CD1c-positive myeloid dendritic cell (primary cell): ENCODE measurements around the gene CYSRT1.

ENCODE experiments used
- DNase-seq: peaks from one replicate; pipeline ENCODE4 v3.0.0-alpha.2; 2016; ENCODE audit errors: extremely low spot score

Gene CYSRT1

DNA sequence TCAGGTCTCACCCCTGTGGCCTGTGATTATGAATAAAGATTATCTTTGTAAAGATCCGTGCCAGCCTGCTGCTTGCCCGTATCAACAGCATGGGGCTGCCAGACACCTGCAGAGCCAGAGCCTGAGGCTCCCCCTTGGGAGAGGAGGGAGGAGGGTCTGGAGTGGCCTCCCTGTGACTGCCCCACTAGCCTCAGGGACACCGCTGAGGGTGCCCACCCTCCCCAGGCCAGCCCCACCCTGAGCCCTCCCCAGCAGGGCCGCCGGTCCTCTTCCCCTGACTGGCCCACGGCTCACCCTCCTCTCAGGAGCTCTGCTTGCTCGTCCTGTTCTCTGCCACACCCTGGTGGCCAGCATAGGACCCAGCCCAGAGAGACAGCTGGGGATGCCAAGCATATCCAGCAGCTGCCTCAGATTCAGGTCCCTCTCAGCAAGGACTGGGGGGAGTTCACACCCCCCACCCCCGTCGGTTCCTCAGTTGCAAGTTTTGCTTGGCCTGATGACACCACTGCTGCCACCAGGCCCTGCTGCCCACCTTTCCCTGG lies 34.6 kb upstream of the CYSRT1 start:
- no peak for DNase-seq

DNA sequence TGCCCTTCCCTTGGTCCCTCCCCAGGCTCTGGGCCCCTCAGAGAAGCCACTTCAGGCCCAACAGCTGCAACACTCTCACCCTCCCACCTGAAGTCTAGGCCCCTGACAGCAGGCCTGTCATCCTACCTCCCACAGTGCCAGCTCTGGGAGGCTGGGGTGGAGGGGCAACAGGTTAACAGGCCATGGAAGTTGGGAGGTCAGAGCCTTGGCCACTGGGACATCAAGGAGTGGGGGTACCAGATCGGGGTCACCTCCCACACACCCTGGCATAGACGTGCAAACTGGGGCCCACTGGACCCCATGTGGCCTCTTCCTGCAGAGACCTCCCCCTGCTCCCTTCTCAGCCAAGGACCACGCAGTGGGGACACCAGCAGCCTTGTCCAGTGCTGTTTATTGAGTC lies 33.7 kb upstream of the CYSRT1 start:
- no peak for DNase-seq

DNA sequence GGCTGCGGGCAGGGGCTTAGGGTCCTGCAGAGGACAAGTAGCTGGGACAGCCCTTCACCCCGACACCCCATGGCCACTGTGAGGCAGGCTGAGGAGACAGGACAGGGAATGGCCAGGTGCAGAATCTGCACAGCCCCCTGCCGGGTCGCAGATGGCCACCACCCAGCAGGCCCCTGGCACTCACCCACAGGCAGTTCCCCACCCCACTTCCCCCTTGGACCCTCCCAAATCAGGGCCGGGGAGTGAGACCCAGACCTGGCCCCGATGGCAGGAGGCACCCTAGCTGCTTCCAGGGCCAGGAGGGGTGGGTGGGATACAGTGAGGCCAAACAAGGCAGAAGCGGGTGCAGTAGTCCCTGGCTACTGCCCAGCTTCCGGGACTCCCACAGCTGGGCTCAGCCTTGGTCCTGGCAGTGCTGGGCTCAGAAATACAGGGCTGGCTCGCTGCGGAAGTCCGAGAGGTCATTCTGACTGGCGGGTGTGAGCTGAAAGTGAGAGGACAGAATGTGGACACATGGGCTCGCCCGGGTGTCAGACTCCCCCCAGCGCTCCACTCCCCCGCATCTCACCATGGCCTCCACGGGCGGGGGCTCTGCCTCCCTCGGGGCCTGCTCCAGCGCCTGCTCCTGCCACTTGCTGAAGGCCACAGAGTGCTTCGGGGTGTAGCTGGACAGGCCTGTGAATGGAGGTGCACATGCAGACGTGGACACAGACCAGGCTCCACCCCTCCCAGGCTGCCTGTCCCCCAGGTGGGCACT lies 33.1 kb upstream of the CYSRT1 start:
- no peak for DNase-seq

DNA sequence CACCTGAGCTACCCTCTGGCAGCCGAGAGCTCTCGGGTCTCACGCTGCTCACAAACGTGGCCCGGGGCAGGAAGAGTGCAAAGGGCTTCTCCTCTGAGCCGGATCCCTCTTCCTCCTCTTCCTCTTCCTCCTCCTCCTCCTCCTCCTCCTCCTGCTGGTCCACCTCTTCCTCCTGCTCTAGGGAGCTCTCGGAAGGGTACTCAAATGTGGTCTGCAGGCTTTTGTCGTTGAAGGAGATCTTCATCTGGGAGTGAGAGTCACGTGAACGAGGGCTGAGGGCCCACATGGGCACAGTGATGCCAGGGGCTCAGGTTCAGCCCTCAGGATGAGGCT lies 32.6 kb upstream of the CYSRT1 start:
- no peak for DNase-seq

DNA sequence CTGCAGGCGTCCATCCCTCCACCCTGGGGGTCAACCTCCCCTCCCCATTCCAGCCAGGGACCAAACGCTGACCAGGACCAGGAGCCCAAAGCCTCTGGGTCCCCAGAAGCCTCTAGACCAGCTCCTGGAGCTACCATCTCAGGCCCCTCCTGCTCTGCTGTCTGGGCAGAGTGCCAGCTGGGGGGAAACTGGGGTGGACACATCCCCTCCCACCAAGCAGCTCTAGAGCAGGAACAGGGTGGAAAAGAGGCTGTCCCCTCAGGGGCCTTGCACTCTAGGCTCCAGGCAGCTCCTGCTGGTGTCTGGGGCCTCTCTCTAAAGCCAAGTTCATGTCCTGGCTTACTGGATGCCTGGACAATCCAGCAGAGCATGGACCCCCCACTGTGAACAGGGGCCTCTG lies 32.1 kb upstream of the CYSRT1 start:
- DNase-seq: no peak

DNA sequence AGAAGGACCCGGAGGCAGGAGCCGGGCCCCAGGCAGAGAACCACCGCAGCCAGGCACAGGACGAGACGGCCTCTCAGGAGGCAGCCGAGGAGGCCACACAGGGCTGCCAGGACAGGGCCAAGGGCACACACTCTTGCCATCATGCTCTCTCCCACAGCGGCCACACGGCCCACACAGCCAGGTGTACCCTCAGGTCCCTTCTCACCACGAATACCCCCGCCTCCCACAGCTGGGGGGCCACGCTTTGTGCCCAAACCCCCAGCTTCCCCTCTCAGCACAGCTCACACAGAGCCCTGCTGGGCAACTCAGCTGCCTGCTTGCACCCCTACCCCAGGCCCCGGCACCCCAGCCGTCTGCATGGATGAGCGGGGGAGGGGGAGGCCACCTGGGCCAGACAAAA lies 31.2 kb upstream of the CYSRT1 start:
- no peak for DNase-seq

DNA sequence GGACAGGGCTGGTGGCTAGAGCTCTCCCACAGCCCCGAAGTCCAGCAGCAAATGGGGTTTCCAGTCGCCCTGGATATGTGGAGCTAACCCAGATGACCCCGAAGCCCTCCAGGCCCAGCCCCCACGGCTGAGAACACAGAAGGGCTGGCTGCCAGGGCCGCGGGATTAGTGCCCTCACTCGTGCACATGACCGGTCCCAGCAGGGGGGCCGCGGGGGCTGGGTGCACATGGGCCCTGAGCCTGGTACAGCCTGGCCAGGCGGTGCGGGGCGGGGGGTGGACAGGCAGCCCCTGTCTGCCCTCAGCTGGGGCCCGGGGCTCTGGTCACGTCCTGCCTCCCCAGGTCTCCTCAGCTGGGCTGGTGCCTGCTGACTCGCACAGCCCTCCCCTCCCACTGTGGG lies 30.6 kb upstream of the CYSRT1 start:
- DNase-seq: no peak

DNA sequence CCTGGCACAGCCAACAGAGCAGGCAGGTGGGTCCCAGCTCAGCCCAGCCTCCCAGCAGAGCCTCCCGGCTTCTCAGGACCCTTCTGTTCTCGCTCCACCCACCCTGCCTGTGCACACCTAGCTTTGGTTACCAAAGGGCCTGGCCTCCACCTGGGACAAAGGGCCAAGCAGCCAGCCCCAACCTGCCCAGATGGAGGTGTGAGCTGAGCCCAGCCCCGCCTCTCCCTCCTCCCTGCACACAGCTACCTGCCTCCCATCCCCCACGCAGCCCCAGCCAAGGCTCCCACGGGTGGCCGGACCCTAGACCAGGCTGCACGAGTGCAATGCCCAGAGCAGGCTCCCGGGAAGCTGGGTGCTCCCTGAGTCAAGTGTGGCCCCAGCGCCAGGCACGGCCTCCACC lies 30.1 kb upstream of the CYSRT1 start:
- DNase-seq: no peak

DNA sequence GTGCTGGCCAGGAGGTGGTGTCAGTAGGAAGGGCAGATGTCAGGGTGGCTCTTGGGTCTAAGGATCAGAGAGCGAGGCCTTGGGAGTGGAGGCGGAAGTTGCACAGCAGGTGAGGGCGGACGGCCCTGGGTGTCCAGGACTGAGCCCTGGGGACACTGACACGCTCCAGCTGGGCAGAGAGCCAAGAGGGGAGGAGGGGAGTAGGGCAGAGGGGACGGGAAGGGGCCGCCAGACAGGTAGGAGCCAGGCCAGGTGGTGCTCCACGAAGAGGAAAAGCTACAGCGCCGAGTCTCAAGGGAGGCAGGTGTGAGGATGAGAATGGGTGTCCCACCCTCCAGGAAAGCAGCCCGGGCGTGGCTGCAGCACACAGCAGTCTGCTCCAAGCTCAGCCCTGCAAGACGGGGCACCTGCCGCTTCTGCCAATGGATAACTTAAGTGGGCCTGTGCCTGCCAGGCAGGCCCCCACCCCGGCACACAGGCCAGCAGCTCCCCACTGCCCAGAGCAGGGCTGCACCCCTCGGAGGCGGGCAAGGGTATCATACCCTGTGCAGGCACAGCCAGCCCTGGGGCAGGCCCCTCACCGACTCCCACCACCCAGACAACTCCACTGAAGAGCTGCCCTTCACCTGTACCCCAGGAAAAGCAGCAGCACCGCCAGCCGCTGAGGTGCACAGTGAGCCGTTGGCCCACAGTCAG lies 29.3 kb upstream of the CYSRT1 start:
- DNase-seq: no peak

DNA sequence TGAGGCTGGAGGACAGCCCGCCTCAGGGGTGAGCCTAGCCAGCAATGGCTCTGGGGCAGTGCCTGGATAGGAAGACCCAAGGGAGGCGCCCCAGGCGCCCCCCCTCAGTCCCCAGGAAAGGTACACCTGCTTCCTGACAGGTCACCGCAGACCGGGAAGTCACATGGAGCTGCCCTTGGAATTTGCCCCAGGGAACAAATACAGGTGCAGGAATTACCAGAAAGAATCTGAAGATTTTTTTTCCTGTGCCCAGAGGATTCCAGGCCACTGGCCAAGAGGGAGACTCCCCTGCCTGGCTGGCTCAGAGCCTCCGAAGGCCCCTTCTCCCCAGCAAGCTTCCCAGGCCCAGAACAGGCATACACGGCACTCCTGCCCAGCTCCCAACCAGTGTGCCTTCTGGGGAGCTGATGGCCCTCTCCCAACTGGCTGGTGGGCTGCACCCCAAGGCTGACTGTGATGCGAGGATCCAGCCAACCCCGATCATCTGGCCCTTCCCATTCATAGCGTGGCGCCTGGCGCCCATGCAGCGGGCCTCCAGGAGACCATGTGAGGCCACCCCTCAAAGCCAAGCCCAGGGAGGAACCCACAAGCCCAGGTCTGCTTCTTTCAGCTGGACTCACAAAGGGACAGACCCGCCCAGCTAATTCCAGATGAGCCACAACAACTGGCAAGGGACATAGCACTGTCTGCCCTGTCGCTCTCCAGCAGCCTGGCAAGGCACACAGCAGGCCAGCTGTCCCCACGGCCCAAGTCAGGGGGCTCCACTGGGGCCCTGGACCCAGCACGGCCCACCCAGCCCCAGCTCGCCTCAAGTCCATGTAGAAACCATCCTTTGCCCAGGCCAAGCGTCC lies 26.7 kb upstream of the CYSRT1 start:
- DNase-seq: no peak

DNA sequence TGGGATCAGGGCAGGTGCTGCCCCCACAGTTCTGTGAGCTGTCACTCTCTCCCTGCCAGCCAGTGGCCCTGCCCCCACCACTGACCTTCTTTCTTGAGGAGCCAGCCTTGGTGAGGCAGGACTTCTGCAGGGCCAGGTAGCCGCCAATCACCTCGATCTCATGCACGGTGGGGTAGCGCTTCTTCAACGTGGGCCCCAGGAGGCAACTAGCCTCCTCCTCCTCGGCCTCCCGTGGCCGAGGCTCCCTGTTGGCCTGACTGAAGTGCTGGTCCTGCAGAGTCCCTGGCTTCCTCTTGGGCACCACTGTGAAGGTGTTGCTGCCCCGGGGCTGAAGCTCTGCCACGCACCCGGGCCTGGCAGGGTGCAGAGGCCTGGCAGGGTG lies 26.1 kb upstream of the CYSRT1 start:
- no peak for DNase-seq

DNA sequence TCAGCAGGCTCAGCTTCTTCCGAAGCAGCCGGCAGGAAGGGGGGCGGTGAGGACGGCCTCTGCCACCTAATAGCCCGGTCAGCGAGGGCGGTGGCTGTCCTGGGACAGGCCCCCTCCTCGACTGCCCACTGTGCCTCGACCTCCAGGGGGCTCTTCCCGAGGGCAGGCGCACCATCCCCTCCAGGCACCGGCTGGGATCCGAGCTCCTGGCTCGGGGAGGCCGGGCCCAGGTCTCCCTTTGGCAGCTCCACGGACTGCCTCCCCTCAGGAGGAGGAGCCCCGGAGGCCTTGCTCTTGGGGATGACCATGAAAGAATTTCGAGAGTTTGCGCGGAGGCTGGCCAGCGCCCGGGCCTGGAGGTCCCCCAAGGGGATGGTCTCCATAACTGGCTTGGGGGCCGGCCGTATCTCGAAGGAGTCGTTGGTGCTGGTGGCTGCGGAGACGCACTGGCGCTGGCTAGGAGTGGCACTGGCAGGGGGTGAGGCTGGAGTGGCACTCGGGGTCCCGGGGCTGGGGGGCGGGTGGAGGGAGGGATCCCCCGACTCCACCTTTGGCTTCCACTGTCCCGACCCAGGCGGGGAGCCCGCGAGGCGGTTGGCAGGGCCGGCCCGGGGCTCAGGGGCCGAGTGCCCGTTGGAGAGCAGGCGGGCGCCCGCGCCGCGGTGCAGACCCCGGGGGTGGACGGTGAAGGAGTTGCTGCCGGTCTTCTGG lies 25.4 kb upstream of the CYSRT1 start:
- no peak for DNase-seq

DNA sequence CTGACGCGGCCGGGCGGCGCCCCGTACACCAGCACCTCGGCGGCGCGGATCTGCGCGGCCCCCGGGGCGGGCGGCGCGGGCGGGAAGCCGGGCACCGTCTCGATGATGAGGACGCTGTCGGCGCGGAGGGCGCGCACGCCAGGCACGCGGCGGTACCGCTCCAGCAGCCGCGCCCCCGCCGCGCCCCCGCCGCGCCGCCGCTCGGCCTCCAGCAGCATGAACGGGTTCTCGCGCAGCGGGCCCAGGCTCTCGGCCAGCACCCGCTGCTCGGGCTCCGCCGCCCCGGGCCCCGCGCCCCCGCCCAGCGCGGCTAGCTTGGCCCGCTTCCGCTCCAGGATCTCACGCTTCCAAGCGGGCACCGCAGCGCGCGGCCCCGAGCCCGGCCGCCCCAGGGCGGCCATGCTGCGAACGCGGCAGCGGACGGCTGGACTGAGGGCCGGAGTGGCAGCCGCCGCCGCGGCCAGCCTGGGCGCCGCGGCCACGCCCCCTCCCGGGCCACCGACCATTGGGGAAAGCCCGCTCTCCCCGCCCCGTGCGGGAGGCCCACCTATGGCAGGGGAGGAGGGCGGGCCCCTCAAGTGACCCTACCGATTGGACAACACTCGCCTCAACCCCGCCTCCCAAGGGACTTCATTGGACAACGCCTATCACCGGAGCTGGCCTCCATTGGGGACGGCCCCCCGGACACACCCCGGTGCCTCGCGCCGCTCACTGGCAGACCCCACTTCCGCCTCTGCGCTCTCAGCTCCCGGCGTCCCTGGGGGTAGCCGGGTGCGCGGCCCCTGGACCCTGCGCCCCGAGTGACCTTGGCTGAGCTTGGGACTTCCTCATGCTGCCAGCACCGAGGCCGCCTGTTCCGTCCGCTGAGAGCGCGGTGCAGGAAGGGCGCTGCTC lies 24.4 kb upstream of the CYSRT1 start, which contains the start of gene TPRN:
TSS of gene TPRN (minus strand) at position 431 of the 894 bp plus-strand sequence. CDS start at position 401, 30 bp downstream.
- DNase-seq: peak; percentile 99

DNA sequence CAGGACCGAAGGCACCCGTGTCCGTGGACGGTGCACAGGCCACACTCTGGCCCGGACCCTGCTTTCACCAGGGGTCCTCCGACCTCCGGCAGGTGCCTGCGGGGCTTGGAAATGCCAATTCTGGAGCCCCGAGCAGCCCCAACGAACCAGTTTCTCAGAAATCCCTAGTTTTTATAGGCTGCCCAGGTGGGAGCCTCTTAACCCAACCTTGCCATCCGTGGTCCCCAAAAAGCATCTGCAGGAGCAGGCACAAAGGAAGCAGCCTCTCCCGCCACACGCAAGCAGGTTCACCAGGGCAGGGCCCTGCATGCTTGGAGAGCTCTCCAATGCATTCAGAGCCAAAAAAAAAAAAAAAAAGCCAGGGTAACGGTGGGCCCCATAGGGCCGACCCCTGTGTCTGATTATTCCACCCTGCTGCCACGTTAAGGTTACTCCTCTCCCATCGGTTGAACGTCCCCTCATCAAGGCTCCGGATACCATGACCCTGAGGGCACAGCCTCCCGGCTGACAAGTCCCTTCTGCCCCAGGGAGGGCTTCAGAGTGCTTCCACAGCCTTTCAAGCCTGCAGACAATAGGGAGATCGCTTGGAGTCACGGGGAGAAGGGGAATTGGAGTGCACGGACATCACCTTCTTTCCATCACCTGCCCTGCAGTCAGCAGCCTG lies 23.6 kb upstream of the CYSRT1 start:
- no peak for DNase-seq

DNA sequence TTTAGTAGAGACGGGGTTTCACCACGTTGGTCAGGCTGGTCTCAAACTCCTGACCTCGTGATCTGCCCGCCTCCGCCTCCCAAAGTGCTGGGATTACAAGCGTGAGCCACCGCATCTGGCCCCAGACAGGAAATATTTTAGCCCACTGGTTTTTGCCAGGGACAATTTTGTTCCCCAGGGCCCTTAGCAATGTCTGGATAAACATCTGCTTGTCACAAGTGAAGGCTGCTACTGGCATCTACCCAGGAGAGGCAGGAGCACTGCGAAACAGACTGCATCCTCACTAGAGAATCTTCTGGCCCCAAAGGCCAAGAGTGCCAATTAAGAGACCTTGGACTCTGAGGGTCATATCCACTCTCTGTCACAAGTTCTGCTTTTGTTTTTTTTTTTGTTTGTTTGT lies 22.0 kb upstream of the CYSRT1 start:
- DNase-seq: no peak

DNA sequence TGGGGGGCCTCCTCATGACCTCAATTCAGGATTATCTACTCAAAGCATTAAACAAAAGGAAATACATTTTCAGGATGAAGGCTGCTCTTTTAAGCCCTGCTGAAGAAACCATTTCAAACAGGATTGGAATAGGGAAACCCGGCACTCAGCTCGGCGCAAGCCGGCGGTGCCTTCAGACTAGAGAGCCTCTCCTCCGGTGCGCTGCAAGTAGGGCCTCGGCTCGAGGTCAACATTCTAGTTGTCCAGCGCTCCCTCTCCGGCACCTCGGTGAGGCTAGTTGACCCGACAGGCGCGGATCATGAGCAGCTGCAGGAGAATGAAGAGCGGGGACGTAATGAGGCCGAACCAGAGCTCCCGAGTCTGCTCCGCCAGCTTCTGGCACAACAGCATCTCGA lies 20.2 kb upstream of the CYSRT1 start:
- DNase-seq: no peak

DNA sequence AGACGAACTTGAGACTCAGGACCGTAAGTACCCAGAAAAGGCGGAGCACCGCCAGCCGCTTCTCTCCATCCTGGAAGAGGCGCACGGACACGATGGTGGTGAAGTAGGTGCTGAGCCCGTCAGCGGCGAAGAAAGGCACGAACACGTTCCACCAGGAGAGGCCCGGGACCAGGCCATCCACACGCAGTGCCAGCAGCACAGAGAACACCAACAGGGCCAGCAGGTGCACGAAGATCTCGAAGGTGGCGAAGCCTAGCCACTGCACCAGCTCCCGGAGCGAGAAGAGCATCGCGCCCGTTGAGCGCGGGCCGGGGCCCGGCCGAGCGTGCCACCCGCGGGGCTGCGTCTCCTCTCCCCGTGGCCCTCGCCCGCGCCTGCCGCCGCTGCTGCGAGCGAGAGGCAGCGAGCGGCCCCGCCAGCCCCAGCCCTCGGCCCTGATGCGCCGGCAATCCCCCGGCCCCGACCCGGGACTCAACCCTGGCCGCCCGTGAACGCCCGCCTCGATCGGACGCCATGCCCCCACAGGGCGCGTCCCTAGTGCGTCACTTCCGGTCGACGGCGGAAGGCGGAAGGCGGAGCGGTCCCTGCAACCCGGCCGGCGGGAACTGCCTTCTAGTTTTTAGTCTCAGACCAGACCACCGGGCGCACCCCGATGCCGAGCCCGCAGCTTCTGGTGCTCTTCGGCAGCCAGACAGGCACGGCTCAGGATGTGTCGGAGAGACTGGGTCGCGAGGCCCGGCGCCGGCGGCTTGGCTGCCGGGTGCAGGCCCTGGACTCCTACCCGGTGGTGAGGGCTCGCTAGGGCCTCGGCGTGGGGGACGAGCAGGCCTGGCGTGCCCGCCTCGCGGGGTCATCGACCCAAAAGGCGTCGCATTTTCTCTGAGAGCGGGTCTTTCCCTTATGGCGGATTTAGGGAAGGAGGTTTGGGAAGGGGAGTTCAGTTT lies 19.6 kb upstream of the CYSRT1 start, which contains the start of the genes NDOR1 and TMEM203:
TSS of gene NDOR1 (plus strand) at position 575 of the 944 bp plus-strand sequence. CDS start at position 653, 78 bp downstream.
TSS of gene TMEM203 (minus strand) at position 523 of the 944 bp plus-strand sequence. CDS start at position 289, 234 bp downstream.
- DNase-seq: peak; percentile 96

DNA sequence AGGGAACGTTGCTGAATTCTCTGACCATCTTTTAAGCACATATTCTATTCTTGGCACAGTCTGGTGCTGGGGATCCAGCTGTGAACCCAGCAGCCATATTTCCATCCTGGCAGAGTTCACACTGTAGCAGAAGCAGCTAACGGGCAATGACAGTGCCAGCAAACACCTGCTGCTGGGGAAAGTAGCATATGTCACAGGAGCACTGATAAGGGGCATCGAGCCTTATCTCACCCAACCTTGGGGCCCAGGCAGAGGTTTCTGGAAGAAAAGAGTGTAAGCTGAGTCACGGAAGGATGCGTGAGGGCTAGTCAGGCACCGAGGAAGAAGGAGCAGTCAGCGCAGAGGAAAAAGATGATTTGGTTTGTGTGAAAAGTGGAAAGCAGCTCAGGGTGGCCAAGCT lies 18.4 kb upstream of the CYSRT1 start:
- no peak for DNase-seq

DNA sequence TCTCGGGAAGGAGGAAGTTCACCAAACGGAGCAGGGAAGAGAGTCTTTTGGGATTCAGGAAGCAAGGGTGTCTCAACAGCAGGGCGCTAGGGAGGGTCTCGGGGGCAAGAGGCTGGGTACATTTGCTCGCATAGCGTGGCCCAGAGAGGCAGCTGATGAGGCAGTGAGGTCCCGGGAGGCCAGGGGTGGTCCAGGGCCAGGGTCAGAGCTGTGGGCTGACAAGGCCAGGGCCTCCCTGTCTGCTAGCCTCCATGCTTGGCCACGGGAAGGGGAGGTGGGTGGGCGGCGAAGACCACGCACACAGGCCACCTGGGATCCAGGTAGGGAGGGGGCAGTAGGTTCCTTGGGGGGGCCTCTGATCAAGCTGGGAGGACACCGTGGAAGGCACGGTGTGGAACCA lies 13.4 kb upstream of the CYSRT1 start:
- no peak for DNase-seq
